Prostate gland (tissue), 2 donors: ENCODE results near the gene CAPZB. TPM values are rescaled to one million over a fixed set of nuclear protein-coding genes. Genes with fewer than 3 reads are reported as not detected.
A peak's percentile ranks its signal among the peaks of the same experiment; 100 is the strongest.

Experiments used
- DNase-seq: peaks from one replicate; pipeline ENCODE4 v3.0.0-alpha.2; 2019; ENCODE audit warnings: low spot score
- H3K27ac ChIP-seq, 2 donors: fragments of 200-600 bp; sonication (generic); 2 replicates each; pipeline ENCODE4 v1.5.1; 2017 to 2019
- H3K27me3 ChIP-seq: fragments of 200-600 bp; sonication (generic); replicated peaks from 2 replicates; pipeline ENCODE4 v1.5.1; 2019; ENCODE audit not compliant: insufficient read depth
- H3K36me3 ChIP-seq, 2 donors: fragments of 200-600 bp; sonication (generic); 1 replicate in 1 of 2; 2 replicates in 1 of 2; pipeline versions ENCODE4 v1.5.1 to v1.8.1; 2017 to 2019
- H3K4me1 ChIP-seq: fragments of 200-600 bp; sonication (generic); replicated peaks from 2 replicates; pipeline ENCODE4 v1.5.1; 2019
- H3K4me3 ChIP-seq, 2 donors: fragments of 200-600 bp; sonication (generic); 2 replicates each; pipeline ENCODE4 v1.5.1; 2017 to 2019
- H3K9me3 ChIP-seq: fragments of 200-600 bp; sonication (generic); 2 replicates; pipeline ENCODE4 v1.5.1; 2017
- POLR2A ChIP-seq: fragments of 450-650 bp; IDR thresholded peaks from one replicate; pipeline ENCODE4 v1.6.1; 2016; ENCODE audit warnings: antibody characterized with exemption, mild to moderate bottlenecking
- POLR2AphosphoS5 ChIP-seq: sonication (generic); formaldehyde crosslinking; IDR thresholded peaks from one replicate; pipeline ENCODE4 v1.6.1; 2017; ENCODE audit warnings: antibody characterized with exemption
- WGBS: methylation state at CpG from one replicate; pipeline ENCODE4 v1.1.5; 2018; 5-methylcytosine and 5-hydroxymethylcytosine counted together
- intact Hi-C: fragments of 100-400 bp; cut with DNase I; formaldehyde crosslinking; loops from one replicate; pipeline ENCODE4 v1.14.2; 2022
- total RNA-seq, 2 donors: library from RNA; depleted of rRNA; stranded (reverse); fragments of >200 nt; gene quantifications; one replicate each; pipeline ENCODE4 v1.1.0, GENCODE V29; 2016
- TF ChIP-seq, protein P1 (sequence below), 4 experiments: fragments of 200-600 bp in 2 of 4; fragments of 450-650 bp in 2 of 4; sonication (generic) in 2 of 4; IDR thresholded peaks; 1 replicate in 3 of 4; 2 replicates in 1 of 4; pipeline ENCODE4 v1.5.1; 2016 to 2019; ENCODE audit warnings: antibody characterized with exemption in 4 of 4, mild to moderate bottlenecking in 2 of 4, moderate library complexity in 2 of 4

CAPZB gene
- total RNA-seq, 2 donors from 2014 or later: 139 to 150 TPM

DNA sequence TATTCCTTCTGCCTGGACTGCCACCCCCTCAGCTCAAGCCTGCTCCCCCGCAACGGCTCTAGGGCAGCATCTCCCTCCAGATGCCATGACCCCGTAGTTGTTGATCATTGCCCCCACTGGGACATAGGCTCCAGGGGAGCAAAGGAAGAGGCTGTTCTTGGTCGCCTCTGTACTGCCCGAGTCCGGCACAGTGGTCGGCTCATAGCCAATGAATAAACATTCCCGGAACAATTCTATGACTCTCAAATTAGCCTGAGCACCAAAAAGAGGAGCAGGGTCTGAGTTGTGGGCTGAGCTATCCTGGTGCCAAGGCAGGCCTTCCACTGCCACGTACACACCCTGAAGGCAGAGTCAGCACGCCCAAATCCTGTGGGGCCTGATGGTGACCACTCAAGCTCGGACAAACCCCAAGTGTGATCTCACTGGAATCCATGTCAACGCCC, 33.1 kb downstream of the CAPZB start:
- Histone ChIP-seq H3K27ac (peak overlapping the region; percentile 67 to 90), H3K4me1 (peaks cover 37% of the 10 kb centered on the region), H3K27me3 (no peaks in the 10 kb centered on the region), H3K36me3 (no peaks in the 10 kb centered on the region), H3K4me3 (no peak overlapping the region), H3K9me3 (no peaks in the 10 kb centered on the region)
- intact Hi-C loops: no loop called here
- DNase-seq: peak; percentile 51
- TF ChIP-seq POLR2AphosphoS5 (peak; percentile 69), POLR2A (no peak)
- TF ChIP-seq, protein P1, sequence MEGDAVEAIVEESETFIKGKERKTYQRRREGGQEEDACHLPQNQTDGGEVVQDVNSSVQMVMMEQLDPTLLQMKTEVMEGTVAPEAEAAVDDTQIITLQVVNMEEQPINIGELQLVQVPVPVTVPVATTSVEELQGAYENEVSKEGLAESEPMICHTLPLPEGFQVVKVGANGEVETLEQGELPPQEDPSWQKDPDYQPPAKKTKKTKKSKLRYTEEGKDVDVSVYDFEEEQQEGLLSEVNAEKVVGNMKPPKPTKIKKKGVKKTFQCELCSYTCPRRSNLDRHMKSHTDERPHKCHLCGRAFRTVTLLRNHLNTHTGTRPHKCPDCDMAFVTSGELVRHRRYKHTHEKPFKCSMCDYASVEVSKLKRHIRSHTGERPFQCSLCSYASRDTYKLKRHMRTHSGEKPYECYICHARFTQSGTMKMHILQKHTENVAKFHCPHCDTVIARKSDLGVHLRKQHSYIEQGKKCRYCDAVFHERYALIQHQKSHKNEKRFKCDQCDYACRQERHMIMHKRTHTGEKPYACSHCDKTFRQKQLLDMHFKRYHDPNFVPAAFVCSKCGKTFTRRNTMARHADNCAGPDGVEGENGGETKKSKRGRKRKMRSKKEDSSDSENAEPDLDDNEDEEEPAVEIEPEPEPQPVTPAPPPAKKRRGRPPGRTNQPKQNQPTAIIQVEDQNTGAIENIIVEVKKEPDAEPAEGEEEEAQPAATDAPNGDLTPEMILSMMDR (IDR thresholded peaks at IDR 0.05): peak in 1 of 4 experiments; percentile 5
- WGBS: 21% methylated on average over 12 of the region's 12 CpGs

DNA sequence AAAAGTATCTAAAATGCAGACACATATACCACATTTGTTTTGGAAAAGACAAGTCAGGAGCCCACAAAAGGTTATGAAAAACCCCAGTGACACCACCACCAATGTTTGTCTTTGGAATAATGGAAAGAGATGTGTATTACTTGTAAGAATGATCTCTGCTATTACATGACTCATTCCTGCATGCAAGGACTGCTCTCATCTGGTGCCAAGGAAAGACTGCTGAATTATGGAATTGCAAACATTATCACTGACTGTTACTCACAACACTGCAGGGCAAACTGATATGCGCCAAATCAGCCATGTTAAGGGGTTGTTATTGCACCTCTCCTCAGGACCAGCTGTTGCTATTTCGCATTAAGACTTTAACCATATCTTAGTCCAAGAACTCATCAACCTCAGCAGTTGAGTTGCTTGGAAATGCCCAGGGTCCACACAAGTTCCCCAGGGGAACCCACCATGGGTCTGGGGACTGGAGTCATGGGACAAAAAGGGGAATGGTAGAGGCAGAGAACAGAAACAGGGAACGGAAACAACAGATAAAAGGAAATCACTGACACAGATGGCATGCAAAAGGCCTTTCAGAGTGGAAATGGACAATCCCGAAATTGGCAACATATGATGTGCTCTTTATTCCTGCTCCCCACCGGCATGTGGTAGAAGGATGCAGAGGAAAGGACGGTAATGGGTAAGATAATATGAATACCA, 34.4 kb downstream of the CAPZB start:
- WGBS: 34% methylated on average over 6 of the region's 6 CpGs
- peaks cover 34% of the 10 kb centered on the region for H3K4me1 ChIP-seq
- no peaks in the 10 kb centered on the region for H3K9me3 ChIP-seq
- DNase-seq: peak; percentile 64
- no peaks in the 10 kb centered on the region for H3K27me3 ChIP-seq
- H3K27ac ChIP-seq: peak overlapping the region; percentile 74 to 90
- TF ChIP-seq, protein P1 (IDR thresholded peaks at IDR 0.05): no peak
- peak; percentile 86 for TF ChIP-seq POLR2AphosphoS5
- TF ChIP-seq POLR2A: no peak
- H3K4me3 ChIP-seq: no peak overlapping the region
- intact Hi-C loops: no loop called here
- H3K36me3 ChIP-seq: no peaks in the 10 kb centered on the region

DNA sequence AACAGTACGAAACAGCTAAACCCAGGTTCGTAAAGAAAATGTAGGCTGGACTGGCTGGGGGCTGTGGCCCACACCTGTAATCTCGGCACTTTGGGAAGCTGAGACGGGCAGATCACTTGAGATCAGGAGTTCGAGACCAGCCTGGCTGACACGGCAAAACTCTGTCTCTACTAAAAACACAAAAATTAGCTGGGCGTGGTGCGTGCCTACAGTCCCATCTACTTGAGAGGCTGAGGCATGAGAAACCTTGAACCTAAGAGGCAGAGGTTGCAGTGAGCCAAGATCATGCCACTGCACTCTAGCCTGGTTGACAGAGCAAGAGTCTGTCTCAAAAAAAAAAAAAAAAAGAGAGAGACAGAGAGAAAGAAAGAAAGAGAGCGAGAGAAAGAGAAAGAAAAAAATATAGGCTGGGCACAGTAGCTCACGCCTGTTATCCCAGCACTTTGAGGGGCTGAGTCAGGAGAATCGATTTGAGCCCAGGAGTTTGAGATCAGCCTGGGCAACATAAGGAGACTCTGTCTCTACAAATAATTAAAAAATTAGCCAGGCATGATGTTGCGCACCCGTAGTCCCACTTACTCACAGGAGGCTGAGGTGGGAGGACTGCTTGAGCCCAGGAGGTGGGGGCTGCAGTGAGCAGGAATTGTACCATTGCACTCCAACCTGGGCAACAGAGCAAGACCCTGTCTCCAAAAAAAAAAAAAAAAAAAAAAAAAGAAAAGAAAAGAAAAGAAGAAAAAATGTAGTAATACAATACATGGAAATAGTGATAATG, 35.7 kb downstream of the CAPZB start:
- no peaks in the 10 kb centered on the region for H3K36me3 ChIP-seq
- no peak for DNase-seq
- intact Hi-C loops: no loop called here
- no peaks in the 10 kb centered on the region for H3K9me3 ChIP-seq
- H3K4me1 ChIP-seq: peaks cover 41% of the 10 kb centered on the region
- 82% methylated on average over 13 of the region's 13 CpGs for WGBS
- H3K4me3 ChIP-seq: no peak overlapping the region
- H3K27me3 ChIP-seq: no peaks in the 10 kb centered on the region
- TF ChIP-seq POLR2A (no peak), POLR2AphosphoS5 (no peak)
- TF ChIP-seq, protein P1 (IDR thresholded peaks at IDR 0.05): no peak
- peak overlapping the region; percentile 74 to 90 for H3K27ac ChIP-seq

DNA sequence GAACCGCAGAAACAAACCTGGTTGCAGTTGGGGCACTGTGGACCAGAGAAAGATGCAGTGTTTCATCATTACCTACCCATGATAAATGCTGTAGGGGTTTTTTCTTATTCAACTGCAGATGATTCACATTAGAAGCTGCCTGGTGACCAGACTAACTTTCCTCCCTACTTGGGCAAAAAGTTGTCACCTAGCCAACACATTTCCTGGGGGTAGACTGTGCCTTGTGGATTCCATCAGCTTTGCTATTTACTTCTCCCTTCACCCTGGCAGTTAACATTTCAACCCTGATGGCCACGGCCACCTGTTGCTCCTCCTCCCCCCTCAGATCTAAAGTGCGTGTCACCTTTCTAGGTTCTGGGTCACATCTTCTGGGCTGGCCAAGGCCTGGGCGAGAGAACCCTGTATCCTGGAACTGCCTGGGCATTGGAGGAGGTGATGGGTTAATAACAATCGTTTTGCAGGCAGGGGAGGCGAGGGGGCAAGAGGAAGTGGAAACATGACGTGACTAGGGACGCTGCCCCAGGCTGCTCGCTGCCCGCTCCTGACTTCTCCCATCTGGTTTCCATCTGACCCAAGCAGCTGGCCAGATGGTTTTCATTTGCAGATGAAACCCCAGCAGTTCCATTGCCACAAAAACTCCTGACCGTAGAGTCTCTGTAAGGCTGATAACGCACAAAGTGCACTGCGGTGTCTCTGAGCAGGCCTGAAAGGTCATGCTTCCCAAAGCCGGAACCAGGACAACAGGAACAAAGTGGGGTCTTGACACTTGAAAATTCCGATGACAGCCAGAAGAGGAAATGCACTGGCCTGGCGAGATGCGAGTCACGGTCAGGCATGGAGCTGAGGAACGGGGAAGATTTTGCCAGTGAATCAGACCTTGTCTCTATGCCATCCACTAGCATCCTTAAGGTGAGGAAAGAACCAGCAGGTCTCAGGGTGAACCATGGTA, 36.6 kb downstream of the CAPZB start:
- H3K27me3 ChIP-seq: no peaks in the 10 kb centered on the region
- no peak for DNase-seq
- H3K4me3 ChIP-seq: no peak overlapping the region
- 46% methylated on average over 19 of the region's 19 CpGs for WGBS
- intact Hi-C loops: no loop called here
- H3K9me3 ChIP-seq: no peaks in the 10 kb centered on the region
- peaks cover 36% of the 10 kb centered on the region for H3K4me1 ChIP-seq
- TF ChIP-seq POLR2A: no peak
- TF ChIP-seq POLR2AphosphoS5: no peak
- TF ChIP-seq, protein P1 (IDR thresholded peaks at IDR 0.05): no peak
- peak overlapping the region; percentile 74 to 90 for H3K27ac ChIP-seq
- H3K36me3 ChIP-seq: no peaks in the 10 kb centered on the region
